GM19025 (cell line): ENCODE measurements around the gene PTPRK.
"Not testable (repeated sequence)": the region's sequence is repeated elsewhere in the genome, so short reads cannot be mapped to it uniquely, and the experiment has no call there.

Experiments used
- ATAC-seq: cut with Tn5 transposase; IDR thresholded peaks from one replicate; pipeline ENCODE4 v1.9.1; 2021; ENCODE audit warnings: mild to moderate bottlenecking, low read depth, moderate library complexity; ENCODE audit not compliant: unreplicated experiment

PTPRK gene

DNA sequence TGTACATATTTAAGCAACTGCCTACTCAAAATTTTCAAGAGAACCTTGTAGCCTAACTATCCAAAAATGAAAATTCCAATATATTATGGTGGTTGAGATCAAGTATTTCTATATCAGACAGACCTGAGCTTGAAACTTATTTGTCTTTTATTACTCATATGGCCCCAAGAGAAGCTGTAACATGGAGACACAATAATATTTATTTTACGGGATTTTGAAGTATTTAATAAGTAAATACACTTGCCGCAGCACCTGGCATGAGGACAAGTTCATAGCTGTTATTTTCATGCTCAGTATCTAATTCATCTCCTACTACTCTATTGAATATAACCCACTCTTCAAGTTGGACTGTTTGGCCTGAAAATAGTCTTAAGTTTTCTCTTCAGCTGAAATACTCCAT, 28.0 kb downstream of the PTPRK start:
- ATAC-seq = no peak

DNA sequence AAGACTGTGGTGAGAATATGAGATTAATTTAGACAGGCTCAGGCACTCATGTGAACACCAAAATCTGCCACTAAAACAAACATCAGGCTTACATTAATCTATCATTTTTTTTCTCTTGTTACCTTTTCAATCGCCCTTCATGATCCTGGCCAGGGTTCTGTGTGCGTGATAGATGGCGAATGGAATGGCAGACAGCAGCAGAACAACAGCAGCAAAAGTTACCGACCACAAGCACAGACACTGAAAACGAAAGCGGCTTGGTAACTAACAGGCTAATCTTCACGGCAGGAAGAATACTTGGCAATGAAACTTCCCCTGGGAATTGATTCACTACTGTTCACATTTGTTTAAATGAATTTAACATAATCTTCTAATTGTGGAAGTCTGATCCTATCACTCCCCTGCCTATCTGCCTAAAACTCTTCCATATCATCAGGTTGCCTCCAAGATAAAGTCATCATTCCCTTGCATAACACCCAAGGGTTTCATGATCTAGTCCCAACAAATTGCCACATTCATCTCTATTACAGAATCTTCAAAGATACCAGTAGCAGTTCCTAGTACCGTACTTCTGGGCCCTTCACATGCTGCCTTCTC, 28.7 kb downstream of the PTPRK start:
- peak; percentile 67 for ATAC-seq

DNA sequence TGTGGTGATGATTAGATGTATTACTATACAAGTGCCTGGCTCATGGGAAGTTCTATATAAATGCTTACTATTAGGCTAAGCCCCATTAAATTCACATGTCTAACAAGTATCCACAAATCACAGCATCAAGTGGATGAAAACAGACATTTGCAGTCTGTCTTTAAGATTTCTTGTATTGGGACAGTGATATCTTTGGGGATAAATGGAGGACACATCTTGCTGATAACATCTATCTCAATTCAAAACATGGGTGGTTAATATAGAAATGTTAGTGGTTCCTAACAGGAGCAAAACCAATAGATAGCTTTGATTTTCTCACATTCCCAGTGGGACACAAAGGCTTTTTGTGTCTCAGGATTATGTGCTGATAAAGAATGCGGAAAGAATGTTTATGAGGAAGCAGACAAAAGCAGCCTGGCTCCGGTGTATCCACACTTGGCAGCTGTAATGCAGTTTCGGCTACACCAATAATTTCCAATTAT, 29.3 kb downstream of the PTPRK start:
- ATAC-seq = no peak

GRCh38 chr6:128487746-128488145, 32.7 kb downstream of the PTPRK start:
- no peak for ATAC-seq

- no peak for ATAC-seq
Observed at GRCh38 chr6:128487055-128487454, 33.3 kb downstream of the PTPRK start.

DNA sequence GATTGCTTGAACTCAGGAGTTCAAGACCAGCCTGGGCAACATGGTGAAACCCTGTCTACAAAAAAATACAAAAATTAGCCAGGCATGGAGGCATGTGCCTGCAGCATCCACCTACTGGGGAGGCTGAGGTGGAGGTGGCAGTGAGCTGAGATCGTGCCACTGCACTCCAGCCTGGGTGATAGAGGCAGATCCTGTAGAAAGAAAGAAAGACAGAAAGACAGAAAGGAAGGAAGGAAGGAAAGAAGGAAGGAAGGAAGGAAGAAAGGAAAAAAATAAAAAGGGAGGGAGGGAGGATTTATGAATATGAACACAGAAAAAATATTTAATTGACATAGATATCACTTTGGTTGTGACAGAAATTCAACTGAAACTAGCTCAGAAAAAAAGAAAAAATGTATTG, 33.8 kb downstream of the PTPRK start:
- not testable (repeated sequence) for ATAC-seq

DNA sequence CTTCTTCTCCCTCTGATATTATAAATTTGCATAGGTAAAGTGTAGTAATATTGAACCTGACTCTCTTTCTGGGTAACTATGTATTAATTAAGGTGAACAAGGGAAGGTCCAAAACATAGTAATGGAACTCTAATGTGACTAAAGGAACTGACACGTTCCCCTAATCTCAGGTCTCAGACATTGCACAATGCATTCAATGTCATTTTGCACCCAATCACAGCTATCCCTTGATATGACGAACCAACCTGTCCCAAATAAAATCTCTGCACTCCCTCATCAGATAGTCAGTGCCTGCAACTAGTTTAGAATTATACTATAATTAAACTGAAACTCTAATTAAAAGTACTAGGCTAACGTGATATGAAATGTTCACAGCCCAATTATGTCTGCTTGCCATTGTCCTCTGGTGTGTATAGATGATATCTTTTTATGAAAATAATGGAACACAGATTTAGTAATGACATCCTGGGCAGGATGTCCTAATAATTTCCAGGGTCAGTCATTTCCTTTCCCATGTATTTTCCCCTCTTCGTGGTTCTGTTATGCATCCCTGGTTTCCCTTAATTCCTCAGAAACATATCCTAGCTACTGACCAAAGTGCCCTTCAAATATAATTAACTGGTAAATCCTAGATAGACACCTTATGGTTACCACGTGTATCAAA, 36.8 kb downstream of the PTPRK start:
- no peak for ATAC-seq

GRCh38 chr6:128482642-128483041, 37.8 kb downstream of the PTPRK start:
- no peak for ATAC-seq

DNA sequence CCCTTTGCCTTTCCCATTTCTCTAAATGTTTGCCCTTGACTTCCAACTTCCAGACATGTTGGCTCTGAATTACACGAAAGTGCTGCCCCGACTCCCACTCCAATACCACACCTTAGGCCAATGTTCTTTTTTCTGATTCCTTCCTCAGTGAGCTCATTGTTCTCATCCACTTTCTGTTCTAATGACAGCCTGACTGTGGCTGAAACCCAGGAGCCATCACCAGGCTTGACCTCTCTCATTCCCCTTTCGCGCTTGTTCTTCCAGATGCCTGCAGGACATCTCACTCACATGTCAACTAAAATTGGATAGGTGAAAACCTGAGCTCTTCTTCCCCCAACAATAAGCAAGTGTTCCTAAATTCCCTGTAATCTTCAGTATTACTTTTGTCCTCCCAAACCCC, 40.4 kb downstream of the PTPRK start:
- no peak for ATAC-seq

DNA sequence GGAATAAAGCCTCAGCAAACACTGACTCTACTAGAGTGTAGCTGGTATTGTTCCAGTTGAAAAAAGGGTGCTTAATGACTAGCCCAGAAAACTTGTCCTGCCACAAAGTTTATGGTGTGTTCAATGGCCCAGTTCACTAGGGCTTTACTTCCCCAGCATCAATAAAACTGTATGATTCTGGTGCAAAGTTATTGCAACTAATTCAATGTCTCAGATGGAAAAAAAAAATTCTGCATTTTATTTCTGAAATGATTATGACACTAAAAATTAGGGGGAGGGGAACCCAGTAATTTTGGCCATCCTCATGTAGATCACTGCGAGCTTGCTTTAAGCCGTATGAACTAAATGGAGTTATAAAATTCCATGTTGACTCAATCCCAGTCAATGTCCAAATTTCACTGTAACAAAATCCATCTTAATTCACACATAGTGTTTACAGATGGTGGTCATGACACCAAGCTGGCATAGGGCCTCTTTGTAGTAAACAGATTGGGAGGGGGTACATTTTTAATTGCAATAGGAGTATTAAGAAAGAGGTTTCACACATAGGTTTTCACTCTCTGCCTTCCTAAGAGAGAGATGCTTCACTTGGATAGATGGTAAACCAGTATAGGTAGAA, 41.2 kb downstream of the PTPRK start:
- ATAC-seq = no peak

DNA sequence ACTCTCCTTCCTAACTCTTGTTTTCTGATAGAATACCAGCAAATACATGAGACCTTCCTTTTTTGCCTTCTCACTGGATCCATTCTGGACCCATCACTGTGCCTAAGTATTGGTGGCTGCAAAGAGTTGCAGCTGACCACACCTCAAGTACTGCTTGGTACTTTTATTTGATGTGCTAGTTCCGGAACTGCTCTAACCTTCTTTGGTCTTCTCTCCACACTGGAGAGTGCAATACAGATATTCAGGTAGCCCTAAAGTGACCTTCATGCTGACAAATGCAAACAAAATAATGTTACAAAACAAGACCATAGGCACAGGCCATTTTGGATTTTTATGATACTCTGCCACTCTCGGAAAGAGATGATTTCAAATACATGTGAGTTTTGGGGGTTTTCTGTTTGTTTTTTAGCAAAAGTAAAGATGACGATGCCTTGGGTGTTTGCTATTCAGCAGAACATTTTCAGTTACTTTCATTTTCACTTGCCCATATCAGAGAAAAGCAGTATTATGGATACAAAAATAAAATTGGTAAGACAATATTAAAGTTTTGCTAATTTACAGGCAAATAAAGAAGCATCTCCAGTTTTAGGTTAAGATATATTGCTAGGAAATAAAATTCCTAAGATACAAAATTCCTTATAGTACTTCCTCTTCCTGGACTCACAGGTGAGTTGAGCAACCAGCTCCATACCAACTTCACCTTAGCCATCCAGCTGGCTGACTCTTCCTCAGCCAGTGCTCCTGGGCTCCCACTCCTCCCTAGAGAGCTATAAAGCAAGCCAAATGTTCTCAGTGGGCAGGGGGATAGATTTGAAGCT, 42.0 kb downstream of the PTPRK start:
- ATAC-seq = no peak

DNA sequence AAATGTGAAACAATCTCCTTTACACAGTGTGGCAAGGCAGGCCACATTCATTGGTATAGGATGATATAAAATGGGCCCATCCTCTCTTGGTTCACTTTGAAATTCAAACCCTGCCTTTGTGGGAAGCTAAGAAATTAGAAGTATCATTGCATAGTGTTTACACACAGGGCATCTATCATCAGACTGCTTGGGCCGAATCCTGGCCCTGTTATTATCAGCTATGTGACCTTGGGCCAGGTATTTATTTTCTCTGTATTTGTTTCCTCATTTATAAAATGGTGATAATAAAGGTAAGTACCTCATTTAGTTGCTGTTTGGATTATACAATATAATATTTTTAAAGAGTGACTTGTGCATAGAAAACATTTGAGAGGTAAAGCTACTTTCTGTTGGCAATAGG, 45.5 kb downstream of the PTPRK start:
- no peak for ATAC-seq

DNA sequence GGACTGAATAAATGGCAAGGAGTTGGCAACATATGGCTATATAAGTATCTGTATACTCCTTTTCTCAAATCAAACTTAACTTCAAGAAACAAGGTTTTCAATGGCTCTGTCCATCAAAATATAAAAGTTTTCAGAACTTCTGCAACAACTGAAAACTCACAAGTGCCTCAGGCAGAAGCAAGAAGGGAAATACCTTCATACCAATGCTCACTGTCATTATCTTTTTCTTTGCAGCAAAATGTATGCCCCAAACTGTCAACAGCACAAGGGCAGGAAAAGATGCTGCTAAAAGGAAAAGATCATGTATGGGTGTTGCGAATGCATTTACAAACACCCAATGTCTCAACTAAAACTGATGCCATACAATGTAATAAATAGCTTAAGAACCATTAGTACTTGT, 45.9 kb downstream of the PTPRK start:
- ATAC-seq = no peak

DNA sequence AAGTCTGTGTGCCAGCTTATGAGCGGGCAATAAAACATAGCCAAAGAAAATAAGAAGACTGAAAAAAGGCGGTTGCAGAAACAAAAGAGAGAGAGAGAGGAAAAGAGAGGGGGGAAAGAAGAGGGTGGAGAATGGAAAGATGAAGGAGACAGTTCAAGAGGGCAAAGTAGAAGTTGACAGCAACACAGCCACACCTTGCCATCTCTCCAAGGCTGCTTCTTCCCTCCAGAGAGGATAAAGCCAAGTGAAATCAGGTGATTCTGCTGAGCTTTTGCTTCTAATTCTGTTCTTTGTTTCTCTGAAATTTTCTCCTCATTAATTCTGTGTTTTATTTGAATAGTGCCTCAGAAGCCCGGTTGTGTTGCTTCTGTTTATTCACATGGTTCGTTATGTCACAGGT, 48.5 kb downstream of the PTPRK start:
- ATAC-seq = no peak

DNA sequence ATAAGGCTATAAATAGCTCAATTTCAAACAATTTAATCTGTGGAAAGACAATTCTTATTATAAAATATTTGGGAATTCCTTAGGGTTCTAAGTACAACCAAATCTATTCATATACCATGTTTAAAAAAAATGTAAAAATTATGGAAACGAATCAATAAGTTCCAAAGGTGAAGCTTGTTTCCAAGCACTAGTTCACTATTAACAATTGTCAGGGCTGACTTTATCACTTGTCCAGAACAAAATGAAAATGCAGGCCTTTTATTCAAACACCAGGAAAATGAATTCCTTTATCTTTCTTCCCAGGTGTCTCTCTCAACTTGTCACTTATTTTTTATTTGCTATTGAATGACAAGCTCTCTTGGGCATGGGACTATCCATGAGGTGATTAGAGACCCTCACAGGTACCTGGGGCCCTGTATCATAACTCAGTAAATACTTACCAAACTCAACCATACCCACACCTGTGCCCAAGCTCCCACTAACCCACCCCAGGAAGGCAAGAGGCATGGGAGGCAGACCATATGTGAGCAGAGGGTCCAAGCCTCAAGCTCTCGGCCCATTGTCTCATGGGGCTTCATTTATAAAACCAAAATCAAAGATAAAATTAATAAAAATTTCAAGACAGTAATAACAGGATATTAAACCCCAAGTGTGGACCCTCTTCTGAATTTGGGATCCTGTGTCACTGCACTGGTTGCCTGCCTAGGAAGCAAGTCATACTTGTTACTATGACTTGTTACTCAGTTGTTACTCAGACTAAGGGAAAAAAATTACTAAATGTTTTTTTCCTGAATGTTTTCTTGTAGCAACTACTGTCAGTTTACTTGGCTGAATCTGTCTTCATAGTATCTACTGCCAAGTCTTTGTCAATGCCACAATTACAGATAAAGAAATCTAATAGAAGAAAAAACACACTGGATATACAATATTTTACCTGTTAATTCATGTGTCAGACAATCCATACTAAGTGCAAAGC, 54.7 kb downstream of the PTPRK start:
- no peak for ATAC-seq

GRCh38 chr6:128464790-128465189, 55.6 kb downstream of the PTPRK start:
- no peak for ATAC-seq

DNA sequence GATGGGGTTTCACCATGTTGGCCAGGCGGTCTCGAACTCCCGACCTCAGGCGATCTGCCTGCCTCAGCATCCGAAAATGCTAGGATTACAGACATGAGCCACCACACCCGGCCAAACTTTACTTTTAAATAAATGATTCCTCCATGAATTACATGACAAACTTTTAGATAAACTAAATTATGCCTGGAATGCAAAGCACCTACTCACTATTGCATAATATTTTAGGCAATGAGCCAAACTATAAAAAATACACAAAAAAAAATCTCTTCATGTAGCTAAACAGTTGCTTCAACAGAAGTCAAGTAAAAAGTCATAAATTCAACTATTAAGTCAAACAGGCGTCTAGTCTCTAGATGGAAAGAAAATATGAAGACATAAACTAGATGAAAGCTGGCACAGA, 56.5 kb downstream of the PTPRK start:
- ATAC-seq = no peak

DNA sequence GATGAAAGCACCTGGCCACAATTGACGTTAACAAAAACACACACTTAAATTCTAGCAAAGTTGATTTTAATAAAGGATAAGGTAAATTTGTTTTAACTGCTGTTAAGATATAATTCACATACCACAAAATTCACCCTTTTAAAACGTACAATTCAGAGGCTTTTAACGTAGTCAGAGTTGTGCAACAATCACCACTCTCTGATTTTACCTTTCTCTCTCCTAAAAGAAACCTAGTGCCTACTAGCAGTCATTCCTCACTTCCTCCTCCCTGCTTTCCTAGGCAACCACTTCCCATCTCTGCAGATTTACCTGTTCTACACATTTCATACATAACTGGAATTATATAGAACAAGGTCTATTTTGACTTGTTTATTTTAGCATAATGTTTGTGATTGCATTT, 58.9 kb downstream of the PTPRK start:
- ATAC-seq = no peak

DNA sequence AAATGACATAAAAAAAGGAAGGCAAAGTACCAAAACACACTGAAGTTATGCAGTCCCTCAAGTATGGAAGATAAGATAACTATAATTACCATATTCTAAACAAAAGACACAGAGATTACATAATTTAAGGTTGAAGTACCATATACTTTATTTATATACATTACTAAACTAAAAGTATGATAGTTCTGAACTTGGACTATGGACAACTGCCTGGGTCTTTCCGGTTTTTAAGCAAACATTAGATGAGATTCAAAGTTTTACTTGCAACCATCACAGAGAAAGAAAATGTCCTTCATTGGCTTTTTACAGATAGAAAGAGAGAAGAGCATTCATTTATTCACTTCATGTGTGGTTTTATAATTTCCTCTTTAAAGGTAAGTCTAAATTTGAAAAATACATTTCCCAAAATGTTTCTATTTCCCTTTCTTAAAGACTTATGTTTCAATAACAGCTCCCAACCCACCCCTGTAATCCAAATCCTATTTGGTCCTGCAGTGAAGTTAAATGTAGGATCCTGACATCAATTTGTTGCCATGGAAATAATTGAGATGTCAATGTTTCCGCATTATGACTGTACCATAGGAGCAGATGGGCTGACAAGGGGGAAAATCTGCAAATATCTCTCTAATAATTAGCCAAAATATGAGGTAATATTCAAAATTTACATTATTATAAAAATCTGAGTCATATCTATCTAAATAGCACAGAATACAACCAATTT, 63.7 kb downstream of the PTPRK start:
- ATAC-seq = no peak
